ENCODE data around the gene HIPK1. TPM values are rescaled to one million over a fixed set of nuclear protein-coding genes. Genes with fewer than 3 reads are reported as not detected.

Gene HIPK1
- total RNA-seq, 4 donors from 2014 or later, result 42.3 to 63.4 (median 53.0) TPM

GRCh38 chr1:113935970-113936369 lies 6.8 kb downstream of the HIPK1 start:
- Histone ChIP-seq H3K36me3 (peaks cover 0 to 8% (median 0%) of the 10 kb centered on the region in 3 donors), H3K4me1 (peaks cover 0 to 81% (median 33%) of the 10 kb centered on the region in 4 donors), H3K27me3 (no peaks in the 10 kb centered on the region), H3K9me3 (no peaks in the 10 kb centered on the region), H3K4me3 (no peak overlapping the region), H3K27ac (no peak overlapping the region)
- WGBS, 2 donors, result 67 to 70% methylated on average over 1 of the region's 1 CpG
- TF ChIP-seq POLR2A (IDR thresholded peaks at IDR 0.05) (no peak), EP300 (IDR thresholded peaks at IDR 0.05) (no peak)
- TF ChIP-seq, protein P1, sequence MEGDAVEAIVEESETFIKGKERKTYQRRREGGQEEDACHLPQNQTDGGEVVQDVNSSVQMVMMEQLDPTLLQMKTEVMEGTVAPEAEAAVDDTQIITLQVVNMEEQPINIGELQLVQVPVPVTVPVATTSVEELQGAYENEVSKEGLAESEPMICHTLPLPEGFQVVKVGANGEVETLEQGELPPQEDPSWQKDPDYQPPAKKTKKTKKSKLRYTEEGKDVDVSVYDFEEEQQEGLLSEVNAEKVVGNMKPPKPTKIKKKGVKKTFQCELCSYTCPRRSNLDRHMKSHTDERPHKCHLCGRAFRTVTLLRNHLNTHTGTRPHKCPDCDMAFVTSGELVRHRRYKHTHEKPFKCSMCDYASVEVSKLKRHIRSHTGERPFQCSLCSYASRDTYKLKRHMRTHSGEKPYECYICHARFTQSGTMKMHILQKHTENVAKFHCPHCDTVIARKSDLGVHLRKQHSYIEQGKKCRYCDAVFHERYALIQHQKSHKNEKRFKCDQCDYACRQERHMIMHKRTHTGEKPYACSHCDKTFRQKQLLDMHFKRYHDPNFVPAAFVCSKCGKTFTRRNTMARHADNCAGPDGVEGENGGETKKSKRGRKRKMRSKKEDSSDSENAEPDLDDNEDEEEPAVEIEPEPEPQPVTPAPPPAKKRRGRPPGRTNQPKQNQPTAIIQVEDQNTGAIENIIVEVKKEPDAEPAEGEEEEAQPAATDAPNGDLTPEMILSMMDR (IDR thresholded peaks at IDR 0.05), result no peak
- no peak for DNase-seq (ENCODE audit: low spot score in 2 of 2)

DNA sequence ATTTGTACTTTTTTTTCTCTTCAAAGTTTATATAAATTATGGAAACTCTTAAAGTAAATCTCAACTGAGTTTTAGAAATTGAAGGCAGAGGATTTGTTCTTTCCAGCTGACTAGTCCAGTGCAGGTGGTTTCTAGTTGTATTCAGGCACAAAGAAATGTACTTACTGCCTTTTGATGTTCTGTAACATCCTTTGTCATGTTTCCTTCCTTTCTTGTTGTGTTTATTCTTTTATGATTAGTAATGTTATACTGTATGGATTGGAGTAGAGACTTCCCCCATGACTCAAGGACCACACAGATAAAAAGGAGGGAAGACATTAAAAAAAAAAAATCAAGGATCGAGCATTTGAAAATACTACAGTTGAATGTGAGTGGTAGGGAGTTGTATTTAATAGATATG lies 8.0 kb downstream of the HIPK1 start:
- Histone ChIP-seq H3K27me3 (no peaks in the 10 kb centered on the region), H3K4me1 (peaks cover 0 to 70% (median 22%) of the 10 kb centered on the region in 4 donors), H3K9me3 (no peaks in the 10 kb centered on the region), H3K4me3 (no peak overlapping the region), H3K36me3 (peaks cover 0 to 20% (median 0%) of the 10 kb centered on the region in 3 donors), H3K27ac (no peak overlapping the region)
- no peak for TF ChIP-seq EP300 (IDR thresholded peaks at IDR 0.05)
- TF ChIP-seq POLR2A (IDR thresholded peaks at IDR 0.05), result no peak
- TF ChIP-seq, protein P1 (IDR thresholded peaks at IDR 0.05), result no peak
- no peak for DNase-seq (ENCODE audit: low spot score in 2 of 2)
- 67 to 73% methylated on average over 1 of the region's 1 CpG for WGBS, 2 donors

- WGBS, 2 donors, result 74 to 84% methylated on average over 5 of the region's 5 CpGs
- Histone ChIP-seq H3K4me1 (peaks cover 0 to 67% (median 12%) of the 10 kb centered on the region in 4 donors), H3K27ac (no peak overlapping the region), H3K27me3 (no peaks in the 10 kb centered on the region), H3K4me3 (no peak overlapping the region), H3K36me3 (peaks cover 0 to 29% (median 0%) of the 10 kb centered on the region in 3 donors), H3K9me3 (no peaks in the 10 kb centered on the region)
- DNase-seq (ENCODE audit: low spot score in 2 of 2), result no peak
- TF ChIP-seq, protein P1 (IDR thresholded peaks at IDR 0.05), result no peak
- TF ChIP-seq EP300 (IDR thresholded peaks at IDR 0.05), result no peak
- TF ChIP-seq POLR2A (IDR thresholded peaks at IDR 0.05), result no peak
These were observed 9.1 kb downstream of the HIPK1 start for GRCh38 chr1:113938192-113938591.

DNA sequence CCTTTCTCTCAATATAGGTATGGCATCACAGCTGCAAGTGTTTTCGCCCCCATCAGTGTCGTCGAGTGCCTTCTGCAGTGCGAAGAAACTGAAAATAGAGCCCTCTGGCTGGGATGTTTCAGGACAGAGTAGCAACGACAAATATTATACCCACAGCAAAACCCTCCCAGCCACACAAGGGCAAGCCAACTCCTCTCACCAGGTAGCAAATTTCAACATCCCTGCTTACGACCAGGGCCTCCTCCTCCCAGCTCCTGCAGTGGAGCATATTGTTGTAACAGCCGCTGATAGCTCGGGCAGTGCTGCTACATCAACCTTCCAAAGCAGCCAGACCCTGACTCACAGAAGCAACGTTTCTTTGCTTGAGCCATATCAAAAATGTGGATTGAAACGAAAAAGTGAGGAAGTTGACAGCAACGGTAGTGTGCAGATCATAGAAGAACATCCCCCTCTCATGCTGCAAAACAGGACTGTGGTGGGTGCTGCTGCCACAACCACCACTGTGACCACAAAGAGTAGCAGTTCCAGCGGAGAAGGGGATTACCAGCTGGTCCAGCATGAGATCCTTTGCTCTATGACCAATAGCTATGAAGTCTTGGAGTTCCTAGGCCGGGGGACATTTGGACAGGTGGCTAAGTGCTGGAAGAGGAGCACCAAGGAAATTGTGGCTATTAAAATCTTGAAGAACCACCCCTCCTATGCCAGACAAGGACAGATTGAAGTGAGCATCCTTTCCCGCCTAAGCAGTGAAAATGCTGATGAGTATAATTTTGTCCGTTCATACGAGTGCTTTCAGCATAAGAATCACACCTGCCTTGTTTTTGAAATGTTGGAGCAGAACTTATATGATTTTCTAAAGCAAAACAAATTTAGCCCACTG lies 11.5 kb downstream of the HIPK1 start:
- 82% methylated on average over 16 of the region's 16 CpGs for WGBS, 2 donors
- Histone ChIP-seq H3K4me3 (no peak overlapping the region), H3K27ac (no peak overlapping the region), H3K9me3 (no peaks in the 10 kb centered on the region), H3K27me3 (no peaks in the 10 kb centered on the region), H3K4me1 (peaks cover 0 to 51% (median 4%) of the 10 kb centered on the region in 4 donors), H3K36me3 (peaks cover 0 to 47% (median 0%) of the 10 kb centered on the region in 3 donors)
- TF ChIP-seq, protein P1 (IDR thresholded peaks at IDR 0.05), result no peak
- no peak for TF ChIP-seq EP300 (IDR thresholded peaks at IDR 0.05)
- TF ChIP-seq POLR2A (IDR thresholded peaks at IDR 0.05), result no peak
- no peak for DNase-seq (ENCODE audit: low spot score in 2 of 2)

- 82 to 91% methylated on average over 7 of the region's 7 CpGs for WGBS, 2 donors
- Histone ChIP-seq H3K27ac (no peak overlapping the region), H3K4me3 (no peak overlapping the region), H3K9me3 (no peaks in the 10 kb centered on the region), H3K4me1 (peaks cover 0 to 51% (median 2%) of the 10 kb centered on the region in 4 donors), H3K27me3 (no peaks in the 10 kb centered on the region), H3K36me3 (peaks cover 0 to 51% (median 0%) of the 10 kb centered on the region in 3 donors)
- no peak for DNase-seq (ENCODE audit: low spot score in 2 of 2)
- TF ChIP-seq EP300 (IDR thresholded peaks at IDR 0.05) (no peak), POLR2A (IDR thresholded peaks at IDR 0.05) (no peak)
- TF ChIP-seq, protein P1 (IDR thresholded peaks at IDR 0.05), result no peak
These were observed 12.1 kb downstream of the HIPK1 start for GRCh38 chr1:113941245-113941559.
